GM12878 (cell line): Measurements from ENCODE around the gene ARL3. TPM values are rescaled to one million over a fixed set of nuclear protein-coding genes. Genes with fewer than 3 reads are reported as not detected.

Experiments used
- ATF7 ChIP-seq: fragments of 450-650 bp; IDR thresholded peaks from 2 replicates; pipeline ENCODE4 v1.6.1; 2016; ENCODE audit warnings: low read depth, mild to moderate bottlenecking
- E2F8 ChIP-seq: fragments of 450-650 bp; IDR thresholded peaks from 2 replicates; pipeline ENCODE4 v1.6.1; 2018; ENCODE audit warnings: mild to moderate bottlenecking, low read depth, moderate library complexity; ENCODE audit not compliant: partially characterized antibody
- HDAC6 ChIP-seq: fragments of 200-600 bp; sonication (generic); IDR thresholded peaks from one replicate; pipeline ENCODE4 v1.8.0; 2017; ENCODE audit warnings: antibody characterized with exemption; ENCODE audit not compliant: unreplicated experiment
- MLLT1 ChIP-seq: fragments of 450-650 bp; IDR thresholded peaks from 2 replicates; pipeline ENCODE4 v1.6.1; 2016; ENCODE audit warnings: mild to moderate bottlenecking
- NR2F1 ChIP-seq: fragments of 450-650 bp; conservative IDR thresholded peaks from 2 replicates; pipeline ENCODE4 v1.6.1; 2017; ENCODE audit warnings: mild to moderate bottlenecking
- SMARCA5 ChIP-seq: fragments of 450-650 bp; IDR thresholded peaks from 2 replicates; pipeline ENCODE4 v1.6.1; 2017; ENCODE audit warnings: mild to moderate bottlenecking
- SPI1 ChIP-seq: IDR thresholded peaks from 2 replicates; pipeline ENCODE4 v1.6.1; 2011; ENCODE audit warnings: low read depth, mild to moderate bottlenecking, low read length, moderate library complexity, borderline replicate concordance; ENCODE audit not compliant: insufficient read depth
- ZBTB40 ChIP-seq: fragments of 450-650 bp; IDR thresholded peaks from 2 replicates; pipeline ENCODE4 v1.6.1; 2016; ENCODE audit warnings: mild to moderate bottlenecking, moderate library complexity, borderline replicate concordance
- polyA plus RNA-seq, 11 experiments: library from polyadenylated mRNA; depleted of rRNA in 4 of 11; unstranded in 6 of 11; stranded (reverse) in 5 of 11; fragments of >200 nt; fragmentation: Nextera tagmentation in 4 of 11; fragmentation: Illumina TruSeq in 1 of 11; extraction: Ambion mirVana in 4 of 11; extraction: Trizol in 1 of 11; gene quantifications; 1 replicate in 1 of 11; 2 replicates in 10 of 11; pipeline versions ENCODE4 v1.2.1 to v1.2.3, GENCODE V29; 2011 to 2016; ENCODE audit warnings: inconsistent platforms in 2 of 11, missing spikeins in 2 of 11, low read depth in 1 of 11
- total RNA-seq, 4 experiments: library from RNA; depleted of rRNA in 3 of 4; stranded (reverse); fragments of >200 nt in 3 of 4; fragmentation: Illumina TruSeq in 1 of 4; extraction: Trizol in 1 of 4; gene quantifications; 2 replicates each; pipeline versions ENCODE4 v1.2.1 to v1.2.3, GENCODE V29; 2013 to 2021

The ARL3 gene
- total and polyA plus RNA-seq, 10 of the 15 experiments (the other 5 are each of a cell fraction or from before 2014, with no cell fraction given) = 4.9 to 26.1 (median 11.0) TPM

GRCh38 chr10:102650655-102651454 is 63.3 kb downstream of the ARL3 start (continued):
- peak; percentile 88 for TF ChIP-seq SPI1
- 0 out of 2 replicates have a peak, but pooled peaks have one; percentile 2 for TF ChIP-seq SMARCA5
- TF ChIP-seq ZBTB40 = no peak
- TF ChIP-seq ATF7 = 0 out of 2 replicates have a peak, but pooled peaks have one; percentile 17
- TF ChIP-seq MLLT1 = 0 out of 2 replicates have a peak, but pooled peaks have one; percentile 21
- TF ChIP-seq NR2F1 = peak; percentile 17; the same call in 1 of the 2 replicates
- TF ChIP-seq HDAC6 = peak; percentile 26
- TF ChIP-seq E2F8 = no peak
- TF ChIP-seq, all 136 proteins: peak for 17
